Right lobe of liver (tissue), 6 donors: ENCODE results near the gene FGD4. TPM values are rescaled to one million over a fixed set of nuclear protein-coding genes. Genes with fewer than 3 reads are reported as not detected.
A peak's percentile ranks its signal among the peaks of the same experiment; 100 is the strongest.

Experiments used
- ATAC-seq, 4 donors: fragments of 200-7000 bp; cut with Tn5 transposase; one replicate each; pipeline ENCODE4 v1.9.1; 2020; ENCODE audit warnings: mild to moderate bottlenecking in 4 of 4, moderate library complexity in 4 of 4
- DNase-seq, 3 donors: peaks; one replicate each; pipeline ENCODE4 v3.0.0-alpha.2; 2020
- H3K27ac ChIP-seq, 3 donors: fragments of 200-600 bp; one replicate each; pipeline ENCODE4 v1.8.0; 2022
- H3K27me3 ChIP-seq, 2 donors: fragments of 200-600 bp; one replicate each; pipeline ENCODE4 v1.8.0; 2022
- H3K36me3 ChIP-seq, 4 donors: fragments of 200-600 bp; sonication (generic) in 1 of 4; one replicate each; pipeline versions ENCODE4 v1.5.1 to v1.8.0; 2017 to 2022; ENCODE audit warnings: control low read depth in 1 of 4
- H3K4me1 ChIP-seq, 4 donors: fragments of 200-600 bp; sonication (generic) in 1 of 4; one replicate each; pipeline versions ENCODE4 v1.5.1 to v1.8.0; 2017 to 2022; ENCODE audit warnings: control low read depth in 1 of 4
- H3K4me3 ChIP-seq, 3 donors: fragments of 200-600 bp; one replicate each; pipeline ENCODE4 v1.8.0; 2022
- H3K9me3 ChIP-seq, 4 donors: fragments of 200-600 bp; sonication (generic) in 1 of 4; one replicate each; pipeline versions ENCODE4 v1.5.1 to v1.8.0; 2017 to 2022; ENCODE audit warnings: control low read depth in 1 of 4
- CTCF ChIP-seq, 4 donors: fragments of 200-600 bp in 3 of 4; fragments of 450-650 bp in 1 of 4; IDR thresholded peaks; one replicate each; pipeline versions ENCODE4 v1.5.1 to v1.8.0; 2016 to 2022; ENCODE audit warnings: antibody characterized with exemption in 4 of 4, mild to moderate bottlenecking in 2 of 4
- POLR2A ChIP-seq: fragments of 450-650 bp; IDR thresholded peaks from one replicate; pipeline ENCODE4 v1.6.1; 2017; ENCODE audit warnings: antibody characterized with exemption, mild to moderate bottlenecking
- WGBS: methylation state at CpG from one replicate; pipeline ENCODE4 v1.1.6; 2018; ENCODE audit warnings: low coverage, low lambda C conversion rate; ENCODE audit not compliant: insufficient coverage; ENCODE audit errors: missing lambda C conversion rate; 5-methylcytosine and 5-hydroxymethylcytosine counted together
- intact Hi-C, 2 donors: fragments of 100-400 bp; cut with DNase I; formaldehyde crosslinking; loops; one replicate each; pipeline versions ENCODE4 v1.11.2 to v1.14.1; 2022
- total RNA-seq, 6 experiments: library from RNA; depleted of rRNA in 2 of 6; stranded (reverse); fragments of >200 nt in 2 of 6; fragmentation: NEBNext Ultra II Directional in 3 of 6; extraction: Animal tissue kit (Norgen Biotek cat#: 25700) in 3 of 6; gene quantifications; one replicate each; pipeline versions ENCODE4 v1.1.0 to v1.2.4, GENCODE V29; 2016 to 2023
- donor health status: DM: no; HTN: yes; CAD: no.
- donor health status: DM: no; HTN: no; CAD: no.
- donor health status: DM: no; HTN: no; CAD: no.
- donor health status: DM: no; HTN: yes; CAD: no.
- donor health status: DM: no; HTN: yes; CAD: no.

The FGD4 gene
- total RNA-seq, 6 experiments from 2014 or later, result 15.1 to 29.3 (median 20.3) TPM

DNA sequence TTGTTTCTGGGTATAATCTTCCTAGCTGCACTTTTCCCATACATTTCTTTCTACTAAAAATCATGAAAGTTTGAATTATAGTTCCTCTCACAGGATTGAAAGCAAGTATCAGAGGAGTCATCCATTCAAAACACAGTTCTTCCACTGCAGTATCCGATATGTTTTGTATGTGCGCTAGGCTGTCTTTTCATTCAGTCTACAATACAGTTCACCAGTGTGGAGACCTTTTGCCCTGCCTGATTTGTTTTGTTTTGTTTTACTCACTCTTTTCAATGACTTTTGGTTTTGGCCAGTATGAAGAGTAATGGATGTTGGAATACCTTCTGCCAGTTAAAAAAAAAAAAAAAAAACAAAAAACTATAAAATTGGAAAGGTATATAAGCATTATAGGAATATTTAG is 91.4 kb downstream of the FGD4 start:
- H3K27me3 ChIP-seq, result no peaks in the 10 kb centered on the region
- no peaks in the 10 kb centered on the region for H3K36me3 ChIP-seq
- ATAC-seq (peak in 2 of 4 donors; percentile 23 to 30), DNase-seq (no peak)
- H3K4me3 ChIP-seq, result no peak overlapping the region
- TF ChIP-seq POLR2A, result no peak
- no peak for TF ChIP-seq CTCF (IDR thresholded peaks at IDR 0.05)
- no peaks in the 10 kb centered on the region for H3K9me3 ChIP-seq
- H3K27ac ChIP-seq, result no peak overlapping the region
- WGBS, result 52% methylated on average over 2 of the region's 2 CpGs
- intact Hi-C loops, result no loop called here
- H3K4me1 ChIP-seq, result peaks cover 0 to 8% (median 0%) of the 10 kb centered on the region in 4 donors

GRCh38 chr12:32493282-32493681 is 93.9 kb downstream of the FGD4 start:
- Histone ChIP-seq H3K27me3 (no peaks in the 10 kb centered on the region), H3K4me1 (peaks cover 0 to 8% (median 0%) of the 10 kb centered on the region in 4 donors), H3K36me3 (no peaks in the 10 kb centered on the region), H3K9me3 (no peaks in the 10 kb centered on the region), H3K27ac (no peak overlapping the region), H3K4me3 (no peak overlapping the region)
- 77% methylated on average over 4 of the region's 4 CpGs for WGBS
- DNase-seq (no peak), ATAC-seq (no peak)
- TF ChIP-seq CTCF (IDR thresholded peaks at IDR 0.05), result no peak
- TF ChIP-seq POLR2A, result no peak
- intact Hi-C loops, result no loop called here

DNA sequence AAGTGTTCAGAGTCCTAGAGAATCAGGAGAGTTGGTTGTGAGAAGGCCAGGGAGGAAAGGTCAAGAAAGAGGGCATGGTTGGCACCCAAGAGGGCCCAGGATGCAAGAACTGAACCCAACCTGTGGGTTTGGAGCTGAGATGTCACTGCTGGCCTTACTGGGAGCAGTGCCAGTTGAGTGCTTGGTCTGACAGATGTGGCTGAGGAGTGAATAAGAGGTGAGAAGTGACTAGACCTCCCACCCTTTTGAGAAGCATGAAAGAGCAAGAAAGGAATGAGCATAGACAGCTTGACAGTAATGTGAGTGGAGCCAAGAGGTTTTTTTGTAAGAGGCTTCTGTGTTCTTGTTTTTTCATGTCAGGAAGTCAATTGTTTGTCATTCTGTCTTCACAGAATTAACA is 95.3 kb downstream of the FGD4 start:
- Histone ChIP-seq H3K36me3 (no peaks in the 10 kb centered on the region), H3K4me3 (no peak overlapping the region), H3K4me1 (peaks cover 0 to 8% (median 0%) of the 10 kb centered on the region in 4 donors), H3K9me3 (no peaks in the 10 kb centered on the region), H3K27me3 (no peaks in the 10 kb centered on the region), H3K27ac (no peak overlapping the region)
- peak in 1 of 4 donors; percentile 34 for ATAC-seq
- intact Hi-C loops, result no loop called here
- no peak for DNase-seq
- TF ChIP-seq CTCF (IDR thresholded peaks at IDR 0.05), result no peak
- TF ChIP-seq POLR2A, result no peak

DNA sequence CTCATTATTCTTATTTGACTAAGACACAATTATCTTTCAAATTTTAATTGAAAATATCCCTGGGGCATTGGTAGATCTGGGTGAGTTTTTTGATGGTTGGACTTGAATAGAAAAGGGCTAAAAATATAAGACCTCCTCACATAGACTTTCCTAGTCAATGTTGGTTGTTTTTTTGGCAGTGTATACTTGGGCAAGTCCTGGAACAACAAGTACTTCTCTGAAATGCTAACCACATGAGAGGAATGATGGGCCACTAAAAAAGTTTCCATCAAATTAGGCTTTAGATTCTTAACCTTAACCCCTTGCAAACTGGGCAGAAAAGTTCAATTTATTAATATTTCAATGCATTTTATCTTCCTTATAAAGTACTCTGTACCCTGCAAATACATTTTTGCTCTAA is 97.6 kb downstream of the FGD4 start:
- no peak for TF ChIP-seq POLR2A

DNA sequence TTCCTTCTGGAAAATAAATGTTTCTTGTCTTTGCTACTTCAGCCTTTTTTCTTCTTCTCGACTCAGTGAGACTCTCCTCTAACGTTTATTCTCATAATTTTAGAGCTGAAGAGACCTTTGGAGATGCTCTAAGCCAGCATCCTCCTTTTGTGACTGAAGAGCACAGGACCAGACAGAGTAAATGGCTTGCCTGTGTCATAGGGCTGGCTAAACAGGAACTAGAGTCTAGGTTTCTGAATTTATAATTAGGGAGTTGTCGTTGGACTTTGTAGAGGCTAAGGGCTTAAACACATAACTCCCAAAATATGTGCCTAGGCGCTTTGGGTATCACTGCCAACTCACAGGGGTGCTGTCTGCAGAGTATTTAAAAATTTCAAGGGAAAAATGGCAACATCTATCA is 98.5 kb downstream of the FGD4 start:
- Histone ChIP-seq H3K4me3 (no peak overlapping the region), H3K36me3 (no peaks in the 10 kb centered on the region), H3K4me1 (peaks cover 0 to 11% (median 2%) of the 10 kb centered on the region in 4 donors), H3K9me3 (no peaks in the 10 kb centered on the region), H3K27me3 (no peaks in the 10 kb centered on the region), H3K27ac (no peak overlapping the region)
- intact Hi-C loops, result no loop called here
- DNase-seq (no peak), ATAC-seq (no peak)
- TF ChIP-seq POLR2A, result no peak
- no peak for TF ChIP-seq CTCF (IDR thresholded peaks at IDR 0.05)
- WGBS, result 51% methylated on average over 4 of the region's 4 CpGs

More for the DNA sequence above, 97.6 kb downstream of the FGD4 start:
- peaks cover 0 to 10% (median 2%) of the 10 kb centered on the region in 4 donors for H3K4me1 ChIP-seq
- H3K36me3 ChIP-seq, result no peaks in the 10 kb centered on the region
- intact Hi-C loops, result no loop called here
- no peak overlapping the region for H3K4me3 ChIP-seq
- H3K27me3 ChIP-seq, result no peaks in the 10 kb centered on the region
- H3K27ac ChIP-seq, result no peak overlapping the region
- H3K9me3 ChIP-seq, result no peaks in the 10 kb centered on the region
- DNase-seq, result no peak
- ATAC-seq, result no peak
